Retinal pigment epithelial cell (primary cell): ENCODE data around the gene ANKRD9.
"Not testable (repeated sequence)": the region's sequence is repeated elsewhere in the genome, so short reads cannot be mapped to it uniquely, and the experiment has no call there.

Experiments used
- DNase-seq: peaks from one replicate; pipeline ENCODE4 v3.0.0-alpha.2; 2010; ENCODE audit warnings: low read depth
- H3K4me3 ChIP-seq: 2 replicates; pipeline ENCODE4 v1.5.1; 2011; ENCODE audit warnings: mild to moderate bottlenecking, low read length, control low read depth, moderate library complexity
- CTCF ChIP-seq: conservative IDR thresholded peaks from 2 replicates; pipeline ENCODE4 v1.5.1; 2011; ENCODE audit warnings: low read depth, low read length, control low read depth, inconsistent platforms

Gene ANKRD9

GRCh38 chr14:102509746-102510615, at the start of gene ANKRD9:
Gene ANKRD9, minus strand, starts transcription at chr14:102509776. Its CDS starts 1,887 bp downstream, at chr14:102507889.
- no peak for TF ChIP-seq CTCF
- peak; percentile 61 for DNase-seq
- H3K4me3 ChIP-seq, result peak within 1 kb of the TSS; percentile 68

- TF ChIP-seq CTCF, result no peak
- no peak overlapping the region for H3K4me3 ChIP-seq
- DNase-seq, result no peak
These were observed 49.0 kb upstream of the ANKRD9 start for GRCh38 chr14:102558556-102558955.

GRCh38 chr14:102557434-102558226, 48.1 kb upstream of the ANKRD9 start:
- H3K4me3 ChIP-seq, result no peak overlapping the region
- DNase-seq, result no peak
- TF ChIP-seq CTCF, result no peak

- no peak for DNase-seq
- no peak for TF ChIP-seq CTCF
- H3K4me3 ChIP-seq, result no peak overlapping the region
These were observed 46.6 kb upstream of the ANKRD9 start for GRCh38 chr14:102556098-102556677.

- TF ChIP-seq CTCF, result no peak
- DNase-seq, result no peak
- H3K4me3 ChIP-seq, result peak overlapping the region; percentile 46
These were observed 45.5 kb upstream of the ANKRD9 start for GRCh38 chr14:102554821-102555819.

GRCh38 chr14:102551995-102552705, 42.6 kb upstream of the ANKRD9 start:
- peak overlapping the region; percentile 11 for H3K4me3 ChIP-seq
- TF ChIP-seq CTCF, result no peak
- DNase-seq, result no peak

- not testable (repeated sequence) for DNase-seq, H3K4me3 ChIP-seq
These were observed 41.4 kb upstream of the ANKRD9 start for GRCh38 chr14:102550927-102551401.
